Breast epithelium (tissue), 4 donors: ENCODE measurements around the gene CASZ1. TPM values are rescaled to one million over a fixed set of nuclear protein-coding genes. Genes with fewer than 3 reads are reported as not detected.

Experiments
- DNase-seq, 2 donors: peaks; one replicate each; pipeline ENCODE4 v3.0.0-alpha.2; 2019; ENCODE audit warnings: low spot score in 2 of 2
- H3K27ac ChIP-seq, 2 donors: fragments of 200-600 bp; sonication (generic) in 1 of 2; one replicate each; pipeline ENCODE4 v1.5.1; 2016 to 2019; ENCODE audit warnings: mild to moderate bottlenecking in 1 of 2
- H3K27me3 ChIP-seq, 2 donors: fragments of 200-600 bp; sonication (generic) in 1 of 2; one replicate each; pipeline versions ENCODE4 v1.5.1 to v1.6.0; 2017 to 2019; ENCODE audit warnings: control low read depth in 1 of 2, mild to moderate bottlenecking in 1 of 2
- H3K36me3 ChIP-seq: fragments of 200-600 bp; one replicate; pipeline ENCODE4 v1.5.1; 2019
- H3K4me1 ChIP-seq, 2 donors: fragments of 200-600 bp; sonication (generic); one replicate each; pipeline ENCODE4 v1.5.1; 2016 to 2019; ENCODE audit warnings: control low read depth in 1 of 2
- H3K4me3 ChIP-seq, 3 donors: fragments of 200-600 bp; sonication (generic); 1 replicate in 2 of 3; 2 replicates in 1 of 3; pipeline ENCODE4 v1.5.1; 2016 to 2019; ENCODE audit warnings: mild to moderate bottlenecking in 3 of 3, moderate library complexity in 2 of 3
- H3K9me3 ChIP-seq, 2 donors: fragments of 200-600 bp; sonication (generic) in 1 of 2; one replicate each; pipeline ENCODE4 v1.5.1; 2016 to 2019; ENCODE audit warnings: control low read depth in 1 of 2
- POLR2A ChIP-seq: fragments of 450-650 bp; IDR thresholded peaks from one replicate; pipeline ENCODE4 v1.6.1; 2016; ENCODE audit warnings: antibody characterized with exemption, mild to moderate bottlenecking, moderate library complexity
- POLR2AphosphoS5 ChIP-seq, 3 donors: sonication (generic); formaldehyde crosslinking; IDR thresholded peaks; one replicate each; pipeline ENCODE4 v1.6.1; 2017; ENCODE audit warnings: antibody characterized with exemption in 3 of 3
- intact Hi-C: fragments of 100-400 bp; cut with DNase I; formaldehyde crosslinking; loops from one replicate; pipeline ENCODE4 v1.15.1; 2023; ENCODE audit warnings: low total_unique reads
- total RNA-seq, 3 donors: library from RNA; depleted of rRNA; stranded (reverse); fragments of >200 nt; gene quantifications; one replicate each; pipeline ENCODE4 v1.1.0, GENCODE V29; 2016
- TF ChIP-seq, protein P1 (sequence below), 3 donors: fragments of 450-650 bp; IDR thresholded peaks; one replicate each; pipeline ENCODE4 v1.5.1; 2016 to 2017; ENCODE audit warnings: antibody characterized with exemption in 3 of 3, mild to moderate bottlenecking in 3 of 3, moderate library complexity in 3 of 3

Gene CASZ1
- total RNA-seq, 3 donors from 2014 or later: 1.1 to 39.1 (median 32.4) TPM

DNA sequence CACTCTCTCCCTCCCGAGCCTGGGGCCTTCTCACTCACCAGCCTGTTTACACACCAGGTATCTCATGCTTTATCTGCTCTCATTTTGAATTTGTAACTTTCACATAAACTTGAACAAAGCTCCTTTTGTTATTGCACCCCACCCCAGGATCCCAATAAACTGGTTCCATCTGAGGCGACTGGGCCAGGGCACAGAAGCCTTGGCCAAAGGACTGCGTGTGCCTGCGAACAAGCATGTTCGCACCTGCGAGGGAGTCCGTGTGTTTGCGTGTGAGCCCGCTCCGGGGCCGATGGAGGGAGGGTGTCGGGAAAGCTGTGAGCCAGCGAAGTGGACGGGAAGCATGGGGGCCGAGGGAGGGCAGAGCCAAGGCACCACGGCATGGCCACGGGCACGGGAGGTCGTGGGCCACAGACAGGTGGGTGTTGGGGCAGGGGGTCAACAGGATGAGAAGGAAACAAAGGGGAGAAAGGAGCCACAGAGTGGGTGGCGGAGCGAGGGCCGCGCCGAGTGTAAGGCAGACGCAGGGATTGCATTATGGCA lies 98.8 kb downstream of the CASZ1 start:
- TF ChIP-seq, protein P1, sequence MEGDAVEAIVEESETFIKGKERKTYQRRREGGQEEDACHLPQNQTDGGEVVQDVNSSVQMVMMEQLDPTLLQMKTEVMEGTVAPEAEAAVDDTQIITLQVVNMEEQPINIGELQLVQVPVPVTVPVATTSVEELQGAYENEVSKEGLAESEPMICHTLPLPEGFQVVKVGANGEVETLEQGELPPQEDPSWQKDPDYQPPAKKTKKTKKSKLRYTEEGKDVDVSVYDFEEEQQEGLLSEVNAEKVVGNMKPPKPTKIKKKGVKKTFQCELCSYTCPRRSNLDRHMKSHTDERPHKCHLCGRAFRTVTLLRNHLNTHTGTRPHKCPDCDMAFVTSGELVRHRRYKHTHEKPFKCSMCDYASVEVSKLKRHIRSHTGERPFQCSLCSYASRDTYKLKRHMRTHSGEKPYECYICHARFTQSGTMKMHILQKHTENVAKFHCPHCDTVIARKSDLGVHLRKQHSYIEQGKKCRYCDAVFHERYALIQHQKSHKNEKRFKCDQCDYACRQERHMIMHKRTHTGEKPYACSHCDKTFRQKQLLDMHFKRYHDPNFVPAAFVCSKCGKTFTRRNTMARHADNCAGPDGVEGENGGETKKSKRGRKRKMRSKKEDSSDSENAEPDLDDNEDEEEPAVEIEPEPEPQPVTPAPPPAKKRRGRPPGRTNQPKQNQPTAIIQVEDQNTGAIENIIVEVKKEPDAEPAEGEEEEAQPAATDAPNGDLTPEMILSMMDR (IDR thresholded peaks at IDR 0.05): no peak
- peak in 1 of 3 donors; percentile 58 for TF ChIP-seq POLR2AphosphoS5 (IDR thresholded peaks at IDR 0.05)
- H3K9me3 ChIP-seq: no peaks in the 10 kb centered on the region
- H3K27me3 ChIP-seq: no peaks in the 10 kb centered on the region
- H3K27ac ChIP-seq: peak overlapping the region; percentile 94 to 95
- intact Hi-C loops: loop anchor here (10.0 kb wide), 1 partner anchor 97 kb away; the partner anchor contains the start of gene CASZ1
- H3K4me3 ChIP-seq: no peak overlapping the region
- H3K36me3 ChIP-seq: no peaks in the 10 kb centered on the region
- peaks cover 9 to 20% of the 10 kb centered on the region in 2 donors for H3K4me1 ChIP-seq
- DNase-seq: no peak

DNA sequence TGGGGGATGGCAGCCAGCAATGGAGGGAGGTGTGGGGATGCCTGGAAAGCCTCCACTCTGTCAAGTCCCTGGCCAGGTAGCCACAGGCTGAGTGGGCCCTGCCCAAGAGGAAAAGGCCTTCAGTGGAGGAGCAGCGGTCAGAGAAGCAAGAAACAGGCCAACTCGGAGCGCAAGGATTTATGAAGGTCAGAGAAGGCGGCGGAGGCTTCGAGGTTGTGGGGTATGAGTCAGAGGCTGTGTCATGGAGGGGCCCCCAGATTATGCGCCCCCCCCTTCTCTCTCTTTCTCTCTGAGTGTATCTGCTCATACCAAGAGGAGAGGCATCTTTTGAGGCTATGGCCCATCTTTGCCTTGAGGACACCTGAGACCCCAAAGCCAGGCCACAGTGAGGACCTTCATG lies 99.5 kb downstream of the CASZ1 start:
- Histone ChIP-seq H3K36me3 (no peaks in the 10 kb centered on the region), H3K4me3 (no peak overlapping the region), H3K27me3 (no peaks in the 10 kb centered on the region), H3K4me1 (peaks cover 9 to 27% of the 10 kb centered on the region in 2 donors), H3K27ac (peak overlapping the region; percentile 94 to 95), H3K9me3 (no peaks in the 10 kb centered on the region)
- intact Hi-C loops: loop anchor here (10.0 kb wide), 1 partner anchor 98 kb away; the partner anchor contains the start of gene CASZ1
- no peak for DNase-seq
- TF ChIP-seq, protein P1 (IDR thresholded peaks at IDR 0.05): no peak
- no peak for TF ChIP-seq POLR2A
- no peak for TF ChIP-seq POLR2AphosphoS5 (IDR thresholded peaks at IDR 0.05)

DNA sequence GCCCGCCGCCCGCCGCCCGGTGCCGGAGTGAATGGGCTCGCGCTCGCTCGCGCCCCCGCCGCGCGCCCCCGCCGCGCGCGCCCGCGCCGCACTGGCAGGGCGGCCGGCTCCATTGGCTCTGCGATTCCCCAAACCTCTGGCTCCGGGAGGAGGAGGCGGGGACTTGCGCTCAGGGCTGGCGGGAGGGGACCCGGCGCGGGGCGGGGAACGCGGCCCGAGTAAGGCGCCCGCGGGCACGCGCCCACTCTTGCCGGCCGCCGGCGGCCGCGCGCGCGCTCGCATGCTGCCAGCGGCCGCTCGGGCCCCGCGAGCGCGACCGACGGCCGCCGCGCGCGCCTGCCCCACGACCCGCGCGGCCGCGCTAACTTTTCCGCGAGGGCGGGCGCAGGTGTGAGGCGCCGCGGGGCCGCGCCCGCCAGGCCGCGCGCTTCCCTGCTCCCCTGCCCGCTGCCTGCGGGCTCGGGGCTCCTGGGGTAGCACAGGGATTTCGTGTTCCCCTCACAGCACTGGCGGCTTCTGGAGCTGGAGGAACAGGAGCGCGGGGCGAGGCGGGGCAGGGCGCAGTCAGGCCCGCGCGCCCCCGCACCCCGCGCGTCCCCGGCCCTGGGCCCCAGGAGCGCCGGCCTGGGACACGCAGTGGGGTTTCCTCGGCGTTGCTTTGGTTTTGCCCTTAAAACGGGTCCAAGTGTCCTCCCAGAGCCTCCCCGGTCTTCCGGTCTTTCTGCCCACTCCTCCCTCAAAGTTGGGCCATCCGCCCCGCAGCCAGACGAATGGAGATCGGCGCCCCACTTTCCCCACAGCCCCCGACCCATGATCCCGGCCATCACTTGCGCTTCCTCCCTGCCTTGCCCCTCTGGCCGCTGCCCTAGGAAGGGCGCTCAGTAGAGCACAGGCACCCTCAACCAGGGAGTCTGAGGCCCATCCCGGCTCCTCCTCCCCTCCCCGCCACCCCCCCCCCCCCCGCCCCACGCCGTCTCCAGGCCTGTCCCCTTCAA lies 101.5 kb downstream of the CASZ1 start:
- peaks cover 9 to 22% of the 10 kb centered on the region in 2 donors for H3K4me1 ChIP-seq
- peak overlapping the region; percentile 94 to 95 for H3K27ac ChIP-seq
- intact Hi-C loops: loop anchor here (10.0 kb wide), 1 partner anchor 100 kb away; the partner anchor contains the start of gene CASZ1
- no peak for TF ChIP-seq POLR2A
- no peak for TF ChIP-seq POLR2AphosphoS5 (IDR thresholded peaks at IDR 0.05)
- TF ChIP-seq, protein P1 (IDR thresholded peaks at IDR 0.05): no peak
- DNase-seq: peak; percentile 81 to 85
- H3K9me3 ChIP-seq: no peaks in the 10 kb centered on the region
- H3K27me3 ChIP-seq: no peaks in the 10 kb centered on the region
- peak overlapping the region; percentile 44 to 91 (median 77) for H3K4me3 ChIP-seq
- H3K36me3 ChIP-seq: no peaks in the 10 kb centered on the region

DNA sequence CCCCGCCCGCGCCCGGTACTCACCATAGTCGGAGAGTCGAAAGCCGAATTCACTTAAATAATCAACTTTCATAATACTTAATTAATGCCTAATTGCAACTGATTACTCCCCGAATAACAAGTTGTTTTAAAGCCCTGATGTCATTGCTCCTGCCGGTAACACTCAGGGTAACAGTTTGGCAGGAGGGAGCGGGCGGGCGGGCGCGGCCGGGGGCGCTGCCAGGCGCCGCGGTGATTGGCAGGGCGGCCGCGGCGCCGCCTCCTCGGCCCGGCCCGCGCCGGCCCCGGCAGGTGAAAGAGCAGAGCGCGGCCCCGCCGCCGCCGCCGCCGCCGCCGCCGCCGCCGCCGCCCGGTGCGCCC lies 102.2 kb downstream of the CASZ1 start:
- intact Hi-C loops: loop anchor here (10.0 kb wide), 1 partner anchor 101 kb away; the partner anchor contains the start of gene CASZ1
- Histone ChIP-seq H3K36me3 (no peaks in the 10 kb centered on the region), H3K9me3 (no peaks in the 10 kb centered on the region), H3K27ac (peak overlapping the region; percentile 93 to 95), H3K4me3 (peak overlapping the region; percentile 72 to 91 (median 77)), H3K27me3 (no peaks in the 10 kb centered on the region), H3K4me1 (peaks cover 9 to 22% of the 10 kb centered on the region in 2 donors)
- TF ChIP-seq, protein P1 (IDR thresholded peaks at IDR 0.05): no peak
- TF ChIP-seq POLR2A: no peak
- no peak for TF ChIP-seq POLR2AphosphoS5 (IDR thresholded peaks at IDR 0.05)
- DNase-seq: no peak
